ENCODE data around the gene DPT.

Gene DPT

DNA sequence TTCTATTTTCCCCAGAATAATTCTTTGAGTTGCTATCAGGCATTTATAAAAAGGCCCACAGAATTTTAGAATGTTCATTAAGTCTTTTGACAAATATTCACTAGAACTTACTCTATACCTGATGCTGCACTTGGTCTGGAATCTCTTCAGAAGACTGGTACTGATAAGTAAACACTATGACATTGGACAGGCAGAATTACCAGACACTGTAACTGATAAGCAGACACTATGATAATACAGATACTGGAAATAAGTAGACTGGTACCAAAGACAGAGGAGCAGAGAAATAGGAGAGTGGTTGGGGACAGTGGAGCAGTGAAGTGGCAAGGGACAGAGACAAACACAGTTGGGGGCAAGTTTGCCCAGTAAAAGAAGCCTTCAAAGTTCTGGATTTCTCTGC, 8.2 kb downstream of the DPT start:
- DNase-seq (ENCODE audit: low read depth in 2 of 2): no peak
- TF ChIP-seq, protein P1, sequence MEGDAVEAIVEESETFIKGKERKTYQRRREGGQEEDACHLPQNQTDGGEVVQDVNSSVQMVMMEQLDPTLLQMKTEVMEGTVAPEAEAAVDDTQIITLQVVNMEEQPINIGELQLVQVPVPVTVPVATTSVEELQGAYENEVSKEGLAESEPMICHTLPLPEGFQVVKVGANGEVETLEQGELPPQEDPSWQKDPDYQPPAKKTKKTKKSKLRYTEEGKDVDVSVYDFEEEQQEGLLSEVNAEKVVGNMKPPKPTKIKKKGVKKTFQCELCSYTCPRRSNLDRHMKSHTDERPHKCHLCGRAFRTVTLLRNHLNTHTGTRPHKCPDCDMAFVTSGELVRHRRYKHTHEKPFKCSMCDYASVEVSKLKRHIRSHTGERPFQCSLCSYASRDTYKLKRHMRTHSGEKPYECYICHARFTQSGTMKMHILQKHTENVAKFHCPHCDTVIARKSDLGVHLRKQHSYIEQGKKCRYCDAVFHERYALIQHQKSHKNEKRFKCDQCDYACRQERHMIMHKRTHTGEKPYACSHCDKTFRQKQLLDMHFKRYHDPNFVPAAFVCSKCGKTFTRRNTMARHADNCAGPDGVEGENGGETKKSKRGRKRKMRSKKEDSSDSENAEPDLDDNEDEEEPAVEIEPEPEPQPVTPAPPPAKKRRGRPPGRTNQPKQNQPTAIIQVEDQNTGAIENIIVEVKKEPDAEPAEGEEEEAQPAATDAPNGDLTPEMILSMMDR (IDR thresholded peaks at IDR 0.05; ENCODE audit: low read depth, low read length): no peak
- no peak overlapping the region for H3K4me3 ChIP-seq (replicated peaks in 1 of 2; ENCODE audit: low read depth in 2 of 2, low read length in 2 of 2)

DNA sequence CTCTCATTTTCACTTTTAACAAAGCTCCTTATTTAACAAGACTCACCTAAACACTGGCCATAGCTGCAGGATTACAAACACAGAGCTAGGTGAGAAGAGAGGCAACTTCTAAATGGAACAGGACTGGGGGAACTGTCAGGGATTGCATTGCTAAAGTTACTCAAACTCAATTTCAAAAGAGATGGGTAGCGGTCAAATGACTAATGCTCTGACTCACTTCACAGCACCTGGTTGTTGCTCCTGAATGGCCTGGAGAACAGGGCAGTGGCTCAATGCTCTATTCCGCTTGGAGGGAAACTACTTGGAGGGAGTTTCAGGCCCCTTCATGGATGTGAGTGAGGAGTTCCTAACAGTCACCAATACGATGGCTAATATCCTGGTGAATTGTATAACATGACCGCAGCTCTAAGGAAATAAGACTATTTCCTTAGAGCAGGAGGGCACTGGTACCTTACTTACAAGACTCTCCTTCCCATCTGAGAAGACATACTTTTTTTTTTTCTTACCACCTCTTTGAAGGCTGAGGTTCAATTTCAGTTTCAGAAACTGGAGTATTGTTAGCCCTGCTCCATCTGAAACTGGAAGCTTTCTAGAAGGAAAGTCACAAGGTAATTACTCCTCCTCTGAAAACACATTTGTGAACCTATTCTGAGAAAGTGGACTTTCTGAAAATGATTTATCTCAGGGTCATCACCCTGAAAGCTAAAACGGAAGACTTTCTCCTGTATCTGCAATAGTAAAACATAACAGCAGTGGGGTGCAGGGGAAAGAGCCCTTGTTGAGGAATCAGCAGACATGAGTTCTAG, 9.5 kb downstream of the DPT start:
- H3K4me3 ChIP-seq (replicated peaks in 1 of 2; ENCODE audit: low read depth in 2 of 2, low read length in 2 of 2): no peak overlapping the region
- DNase-seq (ENCODE audit: low read depth in 2 of 2): peak in 1 of 2 donors; percentile 38
- TF ChIP-seq, protein P1 (IDR thresholded peaks at IDR 0.05; ENCODE audit: low read depth, low read length): no peak

DNA sequence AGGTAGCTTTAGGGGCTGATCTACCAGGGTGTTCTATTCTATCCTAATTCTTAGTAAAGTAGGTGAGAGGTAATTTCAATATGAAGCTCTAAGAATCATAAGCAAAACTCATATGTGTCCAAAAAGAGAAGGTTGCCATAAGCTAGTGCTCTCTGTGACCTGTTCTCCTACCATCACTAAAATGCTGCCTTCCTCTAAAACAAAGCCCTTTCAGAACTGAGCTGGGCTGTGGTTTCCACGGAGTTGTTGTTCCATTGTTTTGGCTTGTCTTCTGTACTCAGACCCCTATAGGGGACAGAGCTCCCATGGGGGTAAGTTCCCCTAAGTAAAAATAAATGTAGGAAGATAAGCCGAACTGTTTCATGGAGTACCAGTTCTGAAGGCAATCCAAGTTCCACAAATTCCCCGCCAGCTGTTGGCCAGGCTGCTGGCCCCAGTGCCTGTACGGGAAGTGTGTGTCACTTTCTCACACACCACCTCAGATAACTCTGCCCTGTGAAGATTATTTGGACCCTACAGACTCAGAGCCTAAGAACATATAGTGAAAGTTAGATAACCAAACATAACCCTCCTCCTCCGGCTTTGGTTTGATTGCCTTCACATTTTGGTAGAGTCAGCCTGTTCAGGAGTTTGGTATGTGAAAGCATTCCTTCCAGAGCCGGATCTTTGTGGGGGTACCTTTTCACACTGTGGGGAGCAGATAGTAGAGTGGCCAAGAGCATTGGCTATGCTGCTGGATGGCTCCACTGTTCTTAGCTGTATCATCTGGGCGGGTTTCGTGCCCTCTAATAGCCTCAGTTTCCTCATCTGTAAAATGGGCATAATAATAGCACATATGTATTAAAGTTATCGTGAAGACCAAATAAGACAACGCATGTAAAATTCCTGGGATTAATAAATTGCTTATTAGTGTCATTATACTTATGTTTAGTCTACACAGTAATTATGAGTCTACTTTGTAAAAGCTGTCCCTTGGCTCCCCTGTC, 10.8 kb downstream of the DPT start:
- TF ChIP-seq, protein P1 (IDR thresholded peaks at IDR 0.05; ENCODE audit: low read depth, low read length): no peak
- peak; percentile 3 to 81 for DNase-seq (ENCODE audit: low read depth in 2 of 2)

GRCh38 chr1:168714012-168714411, 15.0 kb downstream of the DPT start:
- H3K4me3 ChIP-seq (replicated peaks in 1 of 2; ENCODE audit: low read depth in 2 of 2, low read length in 2 of 2): no peak overlapping the region
- DNase-seq (ENCODE audit: low read depth in 2 of 2): no peak
- TF ChIP-seq, protein P1 (IDR thresholded peaks at IDR 0.05; ENCODE audit: low read depth, low read length): no peak

More for the DNA sequence above, 10.8 kb downstream of the DPT start:
- H3K4me3 ChIP-seq (replicated peaks in 1 of 2; ENCODE audit: low read depth in 2 of 2, low read length in 2 of 2): no peak overlapping the region

DNA sequence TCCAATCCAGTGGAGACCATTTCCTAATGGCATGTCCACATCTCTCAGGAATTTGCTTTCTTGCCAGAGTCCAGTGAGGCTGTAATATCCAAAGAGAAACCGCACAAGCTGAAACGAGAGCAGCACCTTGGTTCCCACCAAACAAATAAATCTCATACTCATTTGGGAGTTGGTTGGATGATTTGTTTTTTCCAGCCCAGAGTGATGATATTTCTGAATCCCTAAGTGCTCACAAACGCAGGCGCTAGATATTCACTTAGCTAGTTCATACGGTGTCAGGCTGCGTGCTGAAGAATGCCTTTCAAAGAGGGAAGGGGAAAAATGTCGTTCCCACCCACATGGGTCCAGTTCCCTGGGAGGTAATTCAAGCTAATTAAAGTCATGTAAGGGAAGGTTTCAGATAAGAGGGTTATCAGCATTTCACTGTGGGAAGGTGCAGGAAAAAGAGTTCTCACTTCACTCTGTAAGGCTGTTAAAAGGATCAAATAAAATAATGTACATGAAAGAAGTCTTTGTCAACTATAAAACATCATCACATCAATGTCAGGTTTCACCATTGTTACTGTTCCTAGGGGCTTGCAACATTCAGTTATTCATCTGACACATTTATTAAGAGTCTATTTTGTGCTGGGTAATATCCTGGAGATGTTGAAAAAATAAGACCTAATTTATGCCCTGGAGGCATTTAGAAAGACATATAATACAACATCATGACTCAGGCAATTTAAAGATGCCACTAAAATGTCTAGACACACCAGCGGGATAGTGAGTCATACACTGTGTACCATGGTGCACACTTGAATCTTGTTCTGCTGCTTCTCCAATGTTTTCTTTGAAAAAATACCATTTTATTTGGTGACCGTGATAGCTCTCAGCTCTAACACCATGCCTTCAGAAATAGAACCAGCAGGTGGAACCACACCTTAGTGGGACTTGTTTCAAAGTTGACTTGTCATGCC, 19.3 kb downstream of the DPT start:
- no peak overlapping the region for H3K4me3 ChIP-seq (replicated peaks in 1 of 2; ENCODE audit: low read depth in 2 of 2, low read length in 2 of 2)
- DNase-seq (ENCODE audit: low read depth in 2 of 2): peak; percentile 80 to 85
- TF ChIP-seq, protein P1 (IDR thresholded peaks at IDR 0.05; ENCODE audit: low read depth, low read length): no peak

All from cardiac fibroblast (primary cell).